ENCODE measurements around the gene SMAD2.

DNA sequence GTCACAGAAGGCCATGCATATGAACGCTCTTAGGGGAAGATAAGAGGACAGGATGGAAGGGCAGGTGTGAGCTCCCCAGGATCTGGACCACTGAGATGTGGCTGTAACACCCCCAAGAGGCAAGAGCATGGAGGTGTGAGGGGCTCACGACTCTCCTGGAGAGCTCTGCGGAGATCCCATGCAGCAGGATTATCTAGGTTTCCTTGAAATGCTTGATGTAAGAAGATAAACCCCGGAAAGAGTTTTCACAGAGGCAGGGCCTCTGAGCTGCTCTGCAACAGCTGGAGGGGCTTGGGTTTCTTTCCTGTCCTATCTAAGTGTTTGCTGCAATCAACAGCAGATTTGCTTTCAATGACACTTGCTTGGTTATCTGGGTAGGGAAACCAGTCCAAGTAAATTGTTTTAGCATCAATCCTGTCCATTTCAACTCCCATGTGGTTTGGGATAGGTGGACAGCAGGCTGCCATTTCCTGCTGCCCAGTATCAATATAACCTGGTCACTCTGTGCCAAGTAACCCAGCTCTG is 138.9 kb downstream of the SMAD2 start:
- TF ChIP-seq, protein P1, sequence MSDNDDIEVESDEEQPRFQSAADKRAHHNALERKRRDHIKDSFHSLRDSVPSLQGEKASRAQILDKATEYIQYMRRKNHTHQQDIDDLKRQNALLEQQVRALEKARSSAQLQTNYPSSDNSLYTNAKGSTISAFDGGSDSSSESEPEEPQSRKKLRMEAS (CRISPR knock-in tag; IDR thresholded peaks at IDR 0.05): no peak
- TF ChIP-seq BHLHE40 (IDR thresholded peaks at IDR 0.05; ENCODE audit: low read length): no peak
- TF ChIP-seq, protein P2, sequence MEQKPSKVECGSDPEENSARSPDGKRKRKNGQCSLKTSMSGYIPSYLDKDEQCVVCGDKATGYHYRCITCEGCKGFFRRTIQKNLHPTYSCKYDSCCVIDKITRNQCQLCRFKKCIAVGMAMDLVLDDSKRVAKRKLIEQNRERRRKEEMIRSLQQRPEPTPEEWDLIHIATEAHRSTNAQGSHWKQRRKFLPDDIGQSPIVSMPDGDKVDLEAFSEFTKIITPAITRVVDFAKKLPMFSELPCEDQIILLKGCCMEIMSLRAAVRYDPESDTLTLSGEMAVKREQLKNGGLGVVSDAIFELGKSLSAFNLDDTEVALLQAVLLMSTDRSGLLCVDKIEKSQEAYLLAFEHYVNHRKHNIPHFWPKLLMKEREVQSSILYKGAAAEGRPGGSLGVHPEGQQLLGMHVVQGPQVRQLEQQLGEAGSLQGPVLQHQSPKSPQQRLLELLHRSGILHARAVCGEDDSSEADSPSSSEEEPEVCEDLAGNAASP (IDR thresholded peaks at IDR 0.05): no peak
- TF ChIP-seq, protein P3, sequence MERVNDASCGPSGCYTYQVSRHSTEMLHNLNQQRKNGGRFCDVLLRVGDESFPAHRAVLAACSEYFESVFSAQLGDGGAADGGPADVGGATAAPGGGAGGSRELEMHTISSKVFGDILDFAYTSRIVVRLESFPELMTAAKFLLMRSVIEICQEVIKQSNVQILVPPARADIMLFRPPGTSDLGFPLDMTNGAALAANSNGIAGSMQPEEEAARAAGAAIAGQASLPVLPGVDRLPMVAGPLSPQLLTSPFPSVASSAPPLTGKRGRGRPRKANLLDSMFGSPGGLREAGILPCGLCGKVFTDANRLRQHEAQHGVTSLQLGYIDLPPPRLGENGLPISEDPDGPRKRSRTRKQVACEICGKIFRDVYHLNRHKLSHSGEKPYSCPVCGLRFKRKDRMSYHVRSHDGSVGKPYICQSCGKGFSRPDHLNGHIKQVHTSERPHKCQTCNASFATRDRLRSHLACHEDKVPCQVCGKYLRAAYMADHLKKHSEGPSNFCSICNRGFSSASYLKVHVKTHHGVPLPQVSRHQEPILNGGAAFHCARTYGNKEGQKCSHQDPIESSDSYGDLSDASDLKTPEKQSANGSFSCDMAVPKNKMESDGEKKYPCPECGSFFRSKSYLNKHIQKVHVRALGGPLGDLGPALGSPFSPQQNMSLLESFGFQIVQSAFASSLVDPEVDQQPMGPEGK (CRISPR knock-in tag; IDR thresholded peaks at IDR 0.05; ENCODE audit: borderline replicate concordance): no peak
- no peak for TF ChIP-seq ZC3H11A (IDR thresholded peaks at IDR 0.05; ENCODE audit: low read depth, low read length)
- TF ChIP-seq TCF7 (IDR thresholded peaks at IDR 0.05; ENCODE audit: borderline replicate concordance): no peak
- TF ChIP-seq HNRNPH1 (optimal IDR thresholded peaks at IDR 0.05; ENCODE audit: low read depth, low read length): no peak
- TF ChIP-seq, protein P4, sequence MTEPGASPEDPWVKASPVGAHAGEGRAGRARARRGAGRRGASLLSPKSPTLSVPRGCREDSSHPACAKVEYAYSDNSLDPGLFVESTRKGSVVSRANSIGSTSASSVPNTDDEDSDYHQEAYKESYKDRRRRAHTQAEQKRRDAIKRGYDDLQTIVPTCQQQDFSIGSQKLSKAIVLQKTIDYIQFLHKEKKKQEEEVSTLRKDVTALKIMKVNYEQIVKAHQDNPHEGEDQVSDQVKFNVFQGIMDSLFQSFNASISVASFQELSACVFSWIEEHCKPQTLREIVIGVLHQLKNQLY (CRISPR knock-in tag; conservative IDR thresholded peaks at IDR 0.05): no peak
- TF ChIP-seq, protein P5, sequence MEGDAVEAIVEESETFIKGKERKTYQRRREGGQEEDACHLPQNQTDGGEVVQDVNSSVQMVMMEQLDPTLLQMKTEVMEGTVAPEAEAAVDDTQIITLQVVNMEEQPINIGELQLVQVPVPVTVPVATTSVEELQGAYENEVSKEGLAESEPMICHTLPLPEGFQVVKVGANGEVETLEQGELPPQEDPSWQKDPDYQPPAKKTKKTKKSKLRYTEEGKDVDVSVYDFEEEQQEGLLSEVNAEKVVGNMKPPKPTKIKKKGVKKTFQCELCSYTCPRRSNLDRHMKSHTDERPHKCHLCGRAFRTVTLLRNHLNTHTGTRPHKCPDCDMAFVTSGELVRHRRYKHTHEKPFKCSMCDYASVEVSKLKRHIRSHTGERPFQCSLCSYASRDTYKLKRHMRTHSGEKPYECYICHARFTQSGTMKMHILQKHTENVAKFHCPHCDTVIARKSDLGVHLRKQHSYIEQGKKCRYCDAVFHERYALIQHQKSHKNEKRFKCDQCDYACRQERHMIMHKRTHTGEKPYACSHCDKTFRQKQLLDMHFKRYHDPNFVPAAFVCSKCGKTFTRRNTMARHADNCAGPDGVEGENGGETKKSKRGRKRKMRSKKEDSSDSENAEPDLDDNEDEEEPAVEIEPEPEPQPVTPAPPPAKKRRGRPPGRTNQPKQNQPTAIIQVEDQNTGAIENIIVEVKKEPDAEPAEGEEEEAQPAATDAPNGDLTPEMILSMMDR (IDR thresholded peaks at IDR 0.05 in 2 of 3, conservative IDR thresholded peaks at IDR 0.05 in 1 of 3; ENCODE audit: insufficient read depth in 2 of 3, low read depth in 1 of 3, low read length in 3 of 3): no peak
- TF ChIP-seq, protein P6, sequence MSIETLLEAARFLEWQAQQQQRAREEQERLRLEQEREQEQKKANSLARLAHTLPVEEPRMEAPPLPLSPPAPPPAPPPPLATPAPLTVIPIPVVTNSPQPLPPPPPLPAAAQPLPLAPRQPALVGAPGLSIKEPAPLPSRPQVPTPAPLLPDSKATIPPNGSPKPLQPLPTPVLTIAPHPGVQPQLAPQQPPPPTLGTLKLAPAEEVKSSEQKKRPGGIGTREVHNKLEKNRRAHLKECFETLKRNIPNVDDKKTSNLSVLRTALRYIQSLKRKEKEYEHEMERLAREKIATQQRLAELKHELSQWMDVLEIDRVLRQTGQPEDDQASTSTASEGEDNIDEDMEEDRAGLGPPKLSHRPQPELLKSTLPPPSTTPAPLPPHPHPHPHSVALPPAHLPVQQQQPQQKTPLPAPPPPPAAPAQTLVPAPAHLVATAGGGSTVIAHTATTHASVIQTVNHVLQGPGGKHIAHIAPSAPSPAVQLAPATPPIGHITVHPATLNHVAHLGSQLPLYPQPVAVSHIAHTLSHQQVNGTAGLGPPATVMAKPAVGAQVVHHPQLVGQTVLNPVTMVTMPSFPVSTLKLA (conservative IDR thresholded peaks at IDR 0.05): no peak
- no peak for TF ChIP-seq MXI1 (IDR thresholded peaks at IDR 0.05; ENCODE audit: low read depth, low read length)
- TF ChIP-seq ZNF274 (IDR thresholded peaks at IDR 0.05; ENCODE audit: borderline replicate concordance, low read depth, low read length): no peak
